ENCODE measurements around the gene ERVK3-1.
A peak's percentile ranks its signal among the peaks of the same experiment; 100 is the strongest.

The ERVK3-1 gene

GRCh38 chr19:58317476-58318072 is 12.4 kb downstream of the ERVK3-1 start:
- TF ChIP-seq GATA1 (IDR thresholded peaks at IDR 0.05; ENCODE audit: low read depth, low read length): no peak
- no peak for TF ChIP-seq POLR2A (IDR thresholded peaks at IDR 0.05; ENCODE audit: low read length)
- DNase-seq: peak; percentile 63 to 67

GRCh38 chr19:58318297-58318696 is 13.1 kb downstream of the ERVK3-1 start:
- TF ChIP-seq GATA1 (IDR thresholded peaks at IDR 0.05; ENCODE audit: low read depth, low read length) (no peak), POLR2A (IDR thresholded peaks at IDR 0.05; ENCODE audit: low read length) (no peak)
- no peak for DNase-seq

- no peak for TF ChIP-seq POLR2A (IDR thresholded peaks at IDR 0.05; ENCODE audit: low read length)
- TF ChIP-seq GATA1 (IDR thresholded peaks at IDR 0.05; ENCODE audit: low read depth, low read length): no peak
- no peak for DNase-seq
Measured at GRCh38 chr19:58319241-58319640, 14.1 kb downstream of the ERVK3-1 start.

- DNase-seq: no peak
- TF ChIP-seq GATA1 (IDR thresholded peaks at IDR 0.05; ENCODE audit: low read depth, low read length): no peak
- TF ChIP-seq POLR2A (IDR thresholded peaks at IDR 0.05; ENCODE audit: low read length): no peak
Measured at GRCh38 chr19:58325311-58326022, 20.3 kb downstream of the ERVK3-1 start.

- TF ChIP-seq GATA1 (IDR thresholded peaks at IDR 0.05; ENCODE audit: low read depth, low read length): no peak
- no peak for TF ChIP-seq POLR2A (IDR thresholded peaks at IDR 0.05; ENCODE audit: low read length)
Measured at GRCh38 chr19:58326501-58326913, 21.3 kb downstream of the ERVK3-1 start.

GRCh38 chr19:58326914-58327726 is 21.9 kb downstream of the ERVK3-1 start, which contains the start of gene ZSCAN22:
Gene ZSCAN22, plus strand, starts transcription at chr19:58326994. Its CDS starts 7,809 bp downstream, at chr19:58334803.
- TF ChIP-seq GATA1 (IDR thresholded peaks at IDR 0.05; ENCODE audit: low read depth, low read length) (no peak), POLR2A (IDR thresholded peaks at IDR 0.05; ENCODE audit: low read length) (peak; percentile 78)
- peak; percentile 96 to 98 for DNase-seq

More at GRCh38 chr19:58326501-58326913, 21.3 kb downstream of the ERVK3-1 start:
- DNase-seq: no peak

- peak; percentile 41 to 46 for DNase-seq
- TF ChIP-seq GATA1 (IDR thresholded peaks at IDR 0.05; ENCODE audit: low read depth, low read length) (no peak), POLR2A (IDR thresholded peaks at IDR 0.05; ENCODE audit: low read length) (no peak)
Measured at GRCh38 chr19:58328999-58329398, 23.8 kb downstream of the ERVK3-1 start.

- DNase-seq: peak in 1 of 2 experiments; percentile 41
Measured at GRCh38 chr19:58330458-58330857, 25.3 kb downstream of the ERVK3-1 start.

GRCh38 chr19:58332697-58333096 is 27.5 kb downstream of the ERVK3-1 start:
- no peak for TF ChIP-seq GATA1 (IDR thresholded peaks at IDR 0.05; ENCODE audit: low read depth, low read length)
- no peak for TF ChIP-seq POLR2A (IDR thresholded peaks at IDR 0.05; ENCODE audit: low read length)
- DNase-seq: no peak

More at GRCh38 chr19:58330458-58330857, 25.3 kb downstream of the ERVK3-1 start:
- TF ChIP-seq POLR2A (IDR thresholded peaks at IDR 0.05; ENCODE audit: low read length) (no peak), GATA1 (IDR thresholded peaks at IDR 0.05; ENCODE audit: low read depth, low read length) (no peak)

GRCh38 chr19:58334691-58335249 is 29.6 kb downstream of the ERVK3-1 start:
- no peak for TF ChIP-seq POLR2A (IDR thresholded peaks at IDR 0.05; ENCODE audit: low read length)
- TF ChIP-seq GATA1 (IDR thresholded peaks at IDR 0.05; ENCODE audit: low read depth, low read length): no peak
- DNase-seq: no peak

- DNase-seq: no peak
- TF ChIP-seq POLR2A (IDR thresholded peaks at IDR 0.05; ENCODE audit: low read length) (no peak), GATA1 (IDR thresholded peaks at IDR 0.05; ENCODE audit: low read depth, low read length) (no peak)
Measured at GRCh38 chr19:58335630-58336029, 30.5 kb downstream of the ERVK3-1 start.

- no peak for TF ChIP-seq POLR2A (IDR thresholded peaks at IDR 0.05; ENCODE audit: low read length)
- TF ChIP-seq GATA1 (IDR thresholded peaks at IDR 0.05; ENCODE audit: low read depth, low read length): no peak
- DNase-seq: no peak
Measured at GRCh38 chr19:58336216-58336615, 31.0 kb downstream of the ERVK3-1 start.

GRCh38 chr19:58336820-58337219 is 31.6 kb downstream of the ERVK3-1 start:
- TF ChIP-seq GATA1 (IDR thresholded peaks at IDR 0.05; ENCODE audit: low read depth, low read length): no peak
- no peak for TF ChIP-seq POLR2A (IDR thresholded peaks at IDR 0.05; ENCODE audit: low read length)
- no peak for DNase-seq

GRCh38 chr19:58338336-58338735 is 33.2 kb downstream of the ERVK3-1 start:
- TF ChIP-seq GATA1 (IDR thresholded peaks at IDR 0.05; ENCODE audit: low read depth, low read length) (no peak), POLR2A (IDR thresholded peaks at IDR 0.05; ENCODE audit: low read length) (no peak)
- no peak for DNase-seq
